Ovary (tissue), 3 donors: Measurements from ENCODE around the gene RAD23B.

Experiments used
- CTCF ChIP-seq, 3 donors: fragments of 450-650 bp in 2 of 3; fragments of 200-600 bp in 1 of 3; IDR thresholded peaks; one replicate each; pipeline versions ENCODE4 v1.5.1 to v1.8.0; 2016 to 2022; ENCODE audit warnings: antibody characterized with exemption in 3 of 3, mild to moderate bottlenecking in 1 of 3
- EP300 ChIP-seq: sonication (generic); formaldehyde crosslinking; IDR thresholded peaks from one replicate; pipeline ENCODE4 v1.6.1; 2017; ENCODE audit warnings: antibody characterized with exemption
- POLR2A ChIP-seq: fragments of 450-650 bp; IDR thresholded peaks from one replicate; pipeline ENCODE4 v1.6.1; 2017; ENCODE audit warnings: antibody characterized with exemption, mild to moderate bottlenecking, moderate library complexity
- donor health status: DM: no; HTN: no; CAD: no.

GRCh38 chr9:107286057-107286456 is 3.0 kb downstream of the RAD23B start:
- TF ChIP-seq POLR2A (no peak), CTCF (IDR thresholded peaks at IDR 0.05) (no peak), EP300 (no peak)
